SK-N-SH treated with all-trans-retinoic acid at 6 μM for 48 hours (cell line): Measurements from ENCODE around the gene MEP1A.

Experiments
- ATAC-seq: fragments of 200-7000 bp; cut with Tn5 transposase; 3 replicates; pipeline ENCODE4 v1.9.1; 2020; ENCODE audit warnings: mild to moderate bottlenecking, moderate library complexity
- BACH2 ChIP-seq: fragments of 250-450 bp; sonication (Bioruptor Pico); IDR thresholded peaks from 2 replicates; pipeline ENCODE4 v1.9.0; 2021; ENCODE audit warnings: mild to moderate bottlenecking, borderline replicate concordance
- CREB5 ChIP-seq: fragments of 250-450 bp; sonication (Bioruptor Pico); IDR thresholded peaks from 2 replicates; pipeline ENCODE4 v1.5.1; 2020; ENCODE audit warnings: low read depth, mild to moderate bottlenecking, moderate library complexity
- CSDC2 ChIP-seq: fragments of 250-450 bp; sonication (Bioruptor Pico); IDR thresholded peaks from 2 replicates; pipeline ENCODE4 v1.5.0; 2020; ENCODE audit warnings: mild to moderate bottlenecking, moderate library complexity
- GLIS3 ChIP-seq: fragments of 250-450 bp; sonication (Bioruptor Pico); IDR thresholded peaks from 2 replicates; pipeline ENCODE4 v1.5.0; 2020; ENCODE audit warnings: mild to moderate bottlenecking, moderate library complexity
- ISL1 ChIP-seq: fragments of 250-450 bp; sonication (Bioruptor Pico); IDR thresholded peaks from 2 replicates; pipeline ENCODE4 v2.1.2; 2022; ENCODE audit warnings: mild to moderate bottlenecking, moderate library complexity
- OSR1 ChIP-seq: fragments of 250-450 bp; sonication (Bioruptor Pico); IDR thresholded peaks from 2 replicates; pipeline ENCODE4 v1.8.0; 2022; ENCODE audit warnings: moderate library complexity, mild to moderate bottlenecking, inconsistent platforms
- PATZ1 ChIP-seq: fragments of 250-450 bp; sonication (Bioruptor Pico); IDR thresholded peaks from 2 replicates; pipeline ENCODE4 v1.8.0; 2020; ENCODE audit warnings: mild to moderate bottlenecking, moderate library complexity, borderline replicate concordance
- POU6F1 ChIP-seq: fragments of 250-450 bp; sonication (Bioruptor Pico); IDR thresholded peaks from 2 replicates; pipeline ENCODE4 v1.8.0; 2021; ENCODE audit warnings: low read depth, mild to moderate bottlenecking, moderate library complexity, borderline replicate concordance
- PPARA ChIP-seq: fragments of 250-450 bp; sonication (Bioruptor Pico); IDR thresholded peaks from 2 replicates; pipeline ENCODE4 v1.5.0; 2020; ENCODE audit warnings: mild to moderate bottlenecking, borderline replicate concordance
- RARB ChIP-seq: fragments of 250-450 bp; sonication (Bioruptor Pico); IDR thresholded peaks from 2 replicates; pipeline ENCODE4 v1.8.0; 2021; ENCODE audit warnings: mild to moderate bottlenecking, moderate library complexity
- SNAI2 ChIP-seq: fragments of 250-450 bp; sonication (Bioruptor Pico); IDR thresholded peaks from 2 replicates; pipeline ENCODE4 v1.5.0; 2020; ENCODE audit warnings: mild to moderate bottlenecking, moderate library complexity
- TCF4 ChIP-seq: fragments of 250-450 bp; sonication (Bioruptor Pico); IDR thresholded peaks from 2 replicates; pipeline ENCODE4 v1.8.0; 2021; ENCODE audit warnings: mild to moderate bottlenecking, moderate library complexity, borderline replicate concordance
- TOX ChIP-seq: fragments of 250-450 bp; sonication (Bioruptor Pico); IDR thresholded peaks from 2 replicates; pipeline ENCODE4 v1.8.0; 2021; ENCODE audit warnings: mild to moderate bottlenecking, moderate library complexity, borderline replicate concordance
- TSHZ2 ChIP-seq: fragments of 250-450 bp; sonication (Bioruptor Pico); IDR thresholded peaks from 2 replicates; pipeline ENCODE4 v1.5.0; 2020; ENCODE audit warnings: mild to moderate bottlenecking, moderate library complexity
- ZC3H10 ChIP-seq: fragments of 250-450 bp; sonication (Bioruptor Pico); IDR thresholded peaks from 2 replicates; pipeline ENCODE4 v1.5.1; 2021; ENCODE audit warnings: mild to moderate bottlenecking, moderate library complexity
- ZFP3 ChIP-seq: fragments of 250-450 bp; sonication (Bioruptor Pico); IDR thresholded peaks from 2 replicates; pipeline ENCODE4 v1.5.0; 2020; ENCODE audit warnings: mild to moderate bottlenecking, moderate library complexity
- ZFP30 ChIP-seq: fragments of 450-650 bp; formaldehyde crosslinking; IDR thresholded peaks from 2 replicates; pipeline ENCODE4 v1.5.0; 2022; ENCODE audit warnings: mild to moderate bottlenecking, moderate library complexity
- ZNF565 ChIP-seq: fragments of 450-650 bp; formaldehyde crosslinking; conservative IDR thresholded peaks from 2 replicates; pipeline ENCODE4 v1.5.0; 2020; ENCODE audit warnings: low read depth, mild to moderate bottlenecking, moderate library complexity
- ZNF70 ChIP-seq: fragments of 450-650 bp; formaldehyde crosslinking; IDR thresholded peaks from 2 replicates; pipeline ENCODE4 v1.5.0; 2020; ENCODE audit warnings: mild to moderate bottlenecking, moderate library complexity
- ZNF8 ChIP-seq: fragments of 450-650 bp; formaldehyde crosslinking; IDR thresholded peaks from 2 replicates; pipeline ENCODE4 v1.5.0; 2020; ENCODE audit warnings: mild to moderate bottlenecking, moderate library complexity

The MEP1A gene

GRCh38 chr6:46748940-46749503 lies 44.2 kb upstream of the MEP1A start:
- no peak for TF ChIP-seq BACH2 (CRISPR knock-in tag)
- TF ChIP-seq ZNF8 (CRISPR knock-in tag), result no peak
- TF ChIP-seq CREB5, result no peak
- TF ChIP-seq ZNF70 (CRISPR knock-in tag), result no peak
- no peak for ATAC-seq

- no peak for ATAC-seq
- TF ChIP-seq ZC3H10 (no peak), ZNF8 (CRISPR knock-in tag) (no peak), TSHZ2 (CRISPR knock-in tag) (no peak), CREB5 (no peak), ZNF565 (CRISPR knock-in tag) (no peak), SNAI2 (CRISPR knock-in tag) (no peak), POU6F1 (CRISPR knock-in tag) (no peak), BACH2 (CRISPR knock-in tag) (no peak), ISL1 (CRISPR knock-in tag) (no peak), PPARA (CRISPR knock-in tag) (no peak), TCF4 (CRISPR knock-in tag) (no peak)
- TF ChIP-seq, all 23 proteins: peak for 0
Observed at GRCh38 chr6:46749731-46750130, 43.5 kb upstream of the MEP1A start.

- no peak for ATAC-seq
- TF ChIP-seq OSR1 (CRISPR knock-in tag) (no peak), ZFP30 (CRISPR knock-in tag) (no peak), CSDC2 (CRISPR knock-in tag) (no peak), CREB5 (no peak), ZFP3 (CRISPR knock-in tag) (no peak), PPARA (CRISPR knock-in tag) (no peak), ZC3H10 (no peak), TSHZ2 (CRISPR knock-in tag) (no peak), ZNF565 (CRISPR knock-in tag) (no peak), RARB (no peak), ZNF70 (CRISPR knock-in tag) (no peak), PATZ1 (CRISPR knock-in tag) (no peak), TOX (CRISPR knock-in tag) (no peak), GLIS3 (CRISPR knock-in tag) (no peak)
Observed at GRCh38 chr6:46751658-46752057, 41.5 kb upstream of the MEP1A start.
